Esophagus muscularis mucosa (tissue), 4 donors: ENCODE measurements around the gene SERINC2.

Source experiments
- EP300 ChIP-seq: sonication (generic); formaldehyde crosslinking; IDR thresholded peaks from one replicate; pipeline ENCODE4 v1.6.1; 2017; ENCODE audit warnings: antibody characterized with exemption
- POLR2A ChIP-seq: fragments of 450-650 bp; IDR thresholded peaks from one replicate; pipeline ENCODE4 v1.6.1; 2017; ENCODE audit warnings: antibody characterized with exemption, moderate library complexity, mild to moderate bottlenecking, low read depth
- POLR2AphosphoS5 ChIP-seq, 2 donors: sonication (generic); formaldehyde crosslinking; IDR thresholded peaks; one replicate each; pipeline ENCODE4 v1.6.1; 2017; ENCODE audit warnings: antibody characterized with exemption in 2 of 2
- TF ChIP-seq, protein P1 (sequence below), 3 experiments: fragments of 200-600 bp in 2 of 3; fragments of 450-650 bp in 1 of 3; sonication (generic) in 2 of 3; IDR thresholded peaks; one replicate each; pipeline ENCODE4 v1.5.1; 2017 to 2019; ENCODE audit warnings: antibody characterized with exemption in 3 of 3, mild to moderate bottlenecking in 2 of 3, moderate library complexity in 1 of 3

DNA sequence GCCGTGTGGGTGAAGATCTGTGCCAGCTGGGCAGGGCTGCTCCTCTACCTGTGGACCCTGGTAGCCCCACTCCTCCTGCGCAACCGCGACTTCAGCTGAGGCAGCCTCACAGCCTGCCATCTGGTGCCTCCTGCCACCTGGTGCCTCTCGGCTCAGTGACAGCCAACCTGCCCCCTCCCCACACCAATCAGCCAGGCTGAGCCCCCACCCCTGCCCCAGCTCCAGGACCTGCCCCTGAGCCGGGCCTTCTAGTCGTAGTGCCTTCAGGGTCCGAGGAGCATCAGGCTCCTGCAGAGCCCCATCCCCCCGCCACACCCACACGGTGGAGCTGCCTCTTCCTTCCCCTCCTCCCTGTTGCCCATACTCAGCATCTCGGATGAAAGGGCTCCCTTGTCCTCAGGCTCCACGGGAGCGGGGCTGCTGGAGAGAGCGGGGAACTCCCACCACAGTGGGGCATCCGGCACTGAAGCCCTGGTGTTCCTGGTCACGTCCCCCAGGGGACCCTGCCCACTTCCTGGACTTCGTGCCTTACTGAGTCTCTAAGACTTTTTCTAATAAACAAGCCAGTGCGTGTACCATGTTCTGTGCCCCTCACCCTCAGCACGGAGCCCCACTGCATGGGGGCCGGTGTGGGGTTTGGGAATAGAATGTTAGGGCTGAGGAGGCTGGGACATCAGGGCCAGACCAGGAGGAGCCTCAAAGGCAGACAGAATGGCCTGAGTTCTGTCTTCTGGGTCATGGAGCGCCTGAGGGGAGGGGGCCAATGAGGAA, 21.3 kb downstream of the SERINC2 start:
- TF ChIP-seq, protein P1, sequence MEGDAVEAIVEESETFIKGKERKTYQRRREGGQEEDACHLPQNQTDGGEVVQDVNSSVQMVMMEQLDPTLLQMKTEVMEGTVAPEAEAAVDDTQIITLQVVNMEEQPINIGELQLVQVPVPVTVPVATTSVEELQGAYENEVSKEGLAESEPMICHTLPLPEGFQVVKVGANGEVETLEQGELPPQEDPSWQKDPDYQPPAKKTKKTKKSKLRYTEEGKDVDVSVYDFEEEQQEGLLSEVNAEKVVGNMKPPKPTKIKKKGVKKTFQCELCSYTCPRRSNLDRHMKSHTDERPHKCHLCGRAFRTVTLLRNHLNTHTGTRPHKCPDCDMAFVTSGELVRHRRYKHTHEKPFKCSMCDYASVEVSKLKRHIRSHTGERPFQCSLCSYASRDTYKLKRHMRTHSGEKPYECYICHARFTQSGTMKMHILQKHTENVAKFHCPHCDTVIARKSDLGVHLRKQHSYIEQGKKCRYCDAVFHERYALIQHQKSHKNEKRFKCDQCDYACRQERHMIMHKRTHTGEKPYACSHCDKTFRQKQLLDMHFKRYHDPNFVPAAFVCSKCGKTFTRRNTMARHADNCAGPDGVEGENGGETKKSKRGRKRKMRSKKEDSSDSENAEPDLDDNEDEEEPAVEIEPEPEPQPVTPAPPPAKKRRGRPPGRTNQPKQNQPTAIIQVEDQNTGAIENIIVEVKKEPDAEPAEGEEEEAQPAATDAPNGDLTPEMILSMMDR (IDR thresholded peaks at IDR 0.05), result no peak
- TF ChIP-seq POLR2A (no peak), EP300 (no peak), POLR2AphosphoS5 (IDR thresholded peaks at IDR 0.05) (no peak)
